ENCODE measurements around the gene USP9X.
"Not testable (repeated sequence)": the region's sequence is repeated elsewhere in the genome, so short reads cannot be mapped to it uniquely, and the experiment has no call there.

USP9X gene

GRCh38 chrX:41108463-41109205 lies 23.4 kb downstream of the USP9X start:
- Histone ChIP-seq H3K36me3 (ENCODE audit: insufficient read depth, low read depth, low read length) (no peaks in the 10 kb centered on the region; the same call in 1 of the 2 replicates), H3K9me3 (ENCODE audit: insufficient read depth, low read depth, low read length) (no peaks in the 10 kb centered on the region), H3K9ac (ENCODE audit: low read depth, low read length) (peak overlapping the region; percentile 45; the same call in 1 of the 2 replicates), H3K4me3 (ENCODE audit: low read length) (peak overlapping the region; percentile 51), H3K4me1 (ENCODE audit: insufficient read depth, low read length) (peaks cover 48% of the 10 kb centered on the region), H3K27me3 (ENCODE audit: insufficient read depth, low read length) (no peaks in the 10 kb centered on the region), H3K27ac (ENCODE audit: low read length) (no peak overlapping the region)

GRCh38 chrX:41110801-41111625 lies 25.8 kb downstream of the USP9X start:
- no peaks in the 10 kb centered on the region for H3K36me3 ChIP-seq (ENCODE audit: insufficient read depth, low read depth, low read length)
- no peak overlapping the region for H3K27ac ChIP-seq (ENCODE audit: low read length)
- no peaks in the 10 kb centered on the region for H3K27me3 ChIP-seq (ENCODE audit: insufficient read depth, low read length)
- H3K4me1 ChIP-seq (ENCODE audit: insufficient read depth, low read length), result peaks cover 48% of the 10 kb centered on the region
- H3K9ac ChIP-seq (ENCODE audit: low read depth, low read length), result no peak overlapping the region
- no peaks in the 10 kb centered on the region for H3K9me3 ChIP-seq (ENCODE audit: insufficient read depth, low read depth, low read length)
- H3K4me3 ChIP-seq (ENCODE audit: low read length), result peak overlapping the region; percentile 51

GRCh38 chrX:41115104-41115425 lies 29.8 kb downstream of the USP9X start:
- not testable (repeated sequence) for H3K27me3 ChIP-seq (ENCODE audit: insufficient read depth, low read length); H3K27ac ChIP-seq (ENCODE audit: low read length); H3K9me3 ChIP-seq (ENCODE audit: insufficient read depth, low read depth, low read length); H3K9ac ChIP-seq (ENCODE audit: low read depth, low read length); H3K36me3 ChIP-seq (ENCODE audit: insufficient read depth, low read depth, low read length)
- peaks cover 39% of the 10 kb centered on the region for H3K4me1 ChIP-seq (ENCODE audit: insufficient read depth, low read length)
- H3K4me3 ChIP-seq (ENCODE audit: low read length), result peak overlapping the region; percentile 15; the same call in 1 of the 2 replicates

GRCh38 chrX:41116948-41117347 lies 31.7 kb downstream of the USP9X start:
- H3K27ac ChIP-seq (ENCODE audit: low read length), result no peak overlapping the region

GRCh38 chrX:41118156-41118555 lies 32.9 kb downstream of the USP9X start:
- Histone ChIP-seq H3K27ac (ENCODE audit: low read length) (no peak overlapping the region), H3K9ac (ENCODE audit: low read depth, low read length) (no peak overlapping the region), H3K4me3 (ENCODE audit: low read length) (no peak overlapping the region), H3K9me3 (ENCODE audit: insufficient read depth, low read depth, low read length) (no peaks in the 10 kb centered on the region), H3K27me3 (ENCODE audit: insufficient read depth, low read length) (no peaks in the 10 kb centered on the region), H3K4me1 (ENCODE audit: insufficient read depth, low read length) (peaks cover 25% of the 10 kb centered on the region; the same call in 1 of the 2 replicates), H3K36me3 (ENCODE audit: insufficient read depth, low read depth, low read length) (peaks cover under 1% of the 10 kb centered on the region)

More at GRCh38 chrX:41116948-41117347, 31.7 kb downstream of the USP9X start:
- no peaks in the 10 kb centered on the region; the same call in 1 of the 2 replicates for H3K36me3 ChIP-seq (ENCODE audit: insufficient read depth, low read depth, low read length)
- H3K4me3 ChIP-seq (ENCODE audit: low read length), result no peak overlapping the region
- no peak overlapping the region for H3K9ac ChIP-seq (ENCODE audit: low read depth, low read length)
- no peaks in the 10 kb centered on the region for H3K27me3 ChIP-seq (ENCODE audit: insufficient read depth, low read length)
- peaks cover 25% of the 10 kb centered on the region; the same call in 1 of the 2 replicates for H3K4me1 ChIP-seq (ENCODE audit: insufficient read depth, low read length)
- H3K9me3 ChIP-seq (ENCODE audit: insufficient read depth, low read depth, low read length), result no peaks in the 10 kb centered on the region

- H3K4me3 ChIP-seq (ENCODE audit: low read length), result no peak overlapping the region
- peaks cover 25% of the 10 kb centered on the region; the same call in 1 of the 2 replicates for H3K4me1 ChIP-seq (ENCODE audit: insufficient read depth, low read length)
- H3K27me3 ChIP-seq (ENCODE audit: insufficient read depth, low read length), result no peaks in the 10 kb centered on the region
- peaks cover 16% of the 10 kb centered on the region for H3K36me3 ChIP-seq (ENCODE audit: insufficient read depth, low read depth, low read length)
- H3K9ac ChIP-seq (ENCODE audit: low read depth, low read length), result no peak overlapping the region
- no peak overlapping the region for H3K27ac ChIP-seq (ENCODE audit: low read length)
- H3K9me3 ChIP-seq (ENCODE audit: insufficient read depth, low read depth, low read length), result no peaks in the 10 kb centered on the region
These were observed 34.6 kb downstream of the USP9X start for GRCh38 chrX:41119803-41120202.

- Histone ChIP-seq H3K36me3 (ENCODE audit: insufficient read depth, low read depth, low read length) (peaks cover 36% of the 10 kb centered on the region), H3K27me3 (ENCODE audit: insufficient read depth, low read length) (no peaks in the 10 kb centered on the region), H3K27ac (ENCODE audit: low read length) (no peak overlapping the region), H3K9ac (ENCODE audit: low read depth, low read length) (no peak overlapping the region), H3K9me3 (ENCODE audit: insufficient read depth, low read depth, low read length) (no peaks in the 10 kb centered on the region), H3K4me3 (ENCODE audit: low read length) (no peak overlapping the region), H3K4me1 (ENCODE audit: insufficient read depth, low read length) (peaks cover 12% of the 10 kb centered on the region; the same call in 1 of the 2 replicates)
These were observed 36.5 kb downstream of the USP9X start for GRCh38 chrX:41121766-41122165.

- H3K4me3 ChIP-seq (ENCODE audit: low read length), result no peak overlapping the region
- peaks cover 7% of the 10 kb centered on the region; the same call in 1 of the 2 replicates for H3K4me1 ChIP-seq (ENCODE audit: insufficient read depth, low read length)
- H3K36me3 ChIP-seq (ENCODE audit: insufficient read depth, low read depth, low read length), result peaks cover 46% of the 10 kb centered on the region
- no peak overlapping the region for H3K9ac ChIP-seq (ENCODE audit: low read depth, low read length)
- H3K9me3 ChIP-seq (ENCODE audit: insufficient read depth, low read depth, low read length), result no peaks in the 10 kb centered on the region
- H3K27me3 ChIP-seq (ENCODE audit: insufficient read depth, low read length), result no peaks in the 10 kb centered on the region
- H3K27ac ChIP-seq (ENCODE audit: low read length), result no peak overlapping the region
These were observed 37.5 kb downstream of the USP9X start for GRCh38 chrX:41122664-41123257.

- no peak overlapping the region for H3K9ac ChIP-seq (ENCODE audit: low read depth, low read length)
- no peaks in the 10 kb centered on the region for H3K4me1 ChIP-seq (ENCODE audit: insufficient read depth, low read length)
- H3K9me3 ChIP-seq (ENCODE audit: insufficient read depth, low read depth, low read length), result no peaks in the 10 kb centered on the region
- no peaks in the 10 kb centered on the region for H3K27me3 ChIP-seq (ENCODE audit: insufficient read depth, low read length)
- no peak overlapping the region for H3K27ac ChIP-seq (ENCODE audit: low read length)
- no peak overlapping the region for H3K4me3 ChIP-seq (ENCODE audit: low read length)
- H3K36me3 ChIP-seq (ENCODE audit: insufficient read depth, low read depth, low read length), result peaks cover 80% of the 10 kb centered on the region
These were observed 42.4 kb downstream of the USP9X start for GRCh38 chrX:41127477-41128192.

GRCh38 chrX:41128955-41129354 lies 43.7 kb downstream of the USP9X start:
- Histone ChIP-seq H3K27ac (ENCODE audit: low read length) (no peak overlapping the region), H3K36me3 (ENCODE audit: insufficient read depth, low read depth, low read length) (peaks cover 83% of the 10 kb centered on the region), H3K4me1 (ENCODE audit: insufficient read depth, low read length) (no peaks in the 10 kb centered on the region), H3K9ac (ENCODE audit: low read depth, low read length) (no peak overlapping the region), H3K27me3 (ENCODE audit: insufficient read depth, low read length) (no peaks in the 10 kb centered on the region), H3K9me3 (ENCODE audit: insufficient read depth, low read depth, low read length) (no peaks in the 10 kb centered on the region), H3K4me3 (ENCODE audit: low read length) (no peak overlapping the region)

- Histone ChIP-seq H3K4me3 (ENCODE audit: low read length) (no peak overlapping the region), H3K9ac (ENCODE audit: low read depth, low read length) (no peak overlapping the region), H3K27ac (ENCODE audit: low read length) (no peak overlapping the region), H3K4me1 (ENCODE audit: insufficient read depth, low read length) (no peaks in the 10 kb centered on the region), H3K9me3 (ENCODE audit: insufficient read depth, low read depth, low read length) (no peaks in the 10 kb centered on the region), H3K27me3 (ENCODE audit: insufficient read depth, low read length) (no peaks in the 10 kb centered on the region), H3K36me3 (ENCODE audit: insufficient read depth, low read depth, low read length) (peaks cover 84% of the 10 kb centered on the region)
These were observed 46.5 kb downstream of the USP9X start for GRCh38 chrX:41131766-41132165.
